DMS114 treated with DMSO at 0.1 percent for 48 hours (cell line): ENCODE measurements around the gene YJU2.
"Not testable (repeated sequence)": the region's sequence is repeated elsewhere in the genome, so short reads cannot be mapped to it uniquely, and the experiment has no call there.

Source experiments
- DNase-seq: peaks from one replicate; lab custom pipeline; 2025; ENCODE audit not compliant: unreplicated experiment; lab: John Stamatoyannopoulos, UW

The YJU2 gene

DNA sequence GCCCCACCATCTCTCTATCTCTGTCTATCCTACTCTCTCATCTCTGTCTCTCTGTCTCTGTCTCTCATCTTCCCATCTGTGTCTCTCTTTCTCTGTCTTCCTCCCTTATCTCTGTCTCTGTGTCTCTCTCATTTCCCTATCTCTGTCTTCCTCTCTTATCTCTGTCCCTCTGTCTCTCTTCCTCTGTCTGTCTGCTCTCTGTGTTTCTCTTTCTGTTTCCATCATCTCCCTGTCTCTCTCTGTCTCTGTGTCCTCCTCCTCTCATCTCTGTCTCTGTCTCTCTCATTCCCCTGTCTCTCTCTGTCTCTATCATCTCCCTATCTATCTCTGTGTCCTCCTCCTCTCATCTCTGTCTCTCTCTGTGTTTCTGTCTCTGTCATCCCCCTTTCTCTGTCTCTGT is 19.1 kb upstream of the YJU2 start:
- DNase-seq, result no peak

DNA sequence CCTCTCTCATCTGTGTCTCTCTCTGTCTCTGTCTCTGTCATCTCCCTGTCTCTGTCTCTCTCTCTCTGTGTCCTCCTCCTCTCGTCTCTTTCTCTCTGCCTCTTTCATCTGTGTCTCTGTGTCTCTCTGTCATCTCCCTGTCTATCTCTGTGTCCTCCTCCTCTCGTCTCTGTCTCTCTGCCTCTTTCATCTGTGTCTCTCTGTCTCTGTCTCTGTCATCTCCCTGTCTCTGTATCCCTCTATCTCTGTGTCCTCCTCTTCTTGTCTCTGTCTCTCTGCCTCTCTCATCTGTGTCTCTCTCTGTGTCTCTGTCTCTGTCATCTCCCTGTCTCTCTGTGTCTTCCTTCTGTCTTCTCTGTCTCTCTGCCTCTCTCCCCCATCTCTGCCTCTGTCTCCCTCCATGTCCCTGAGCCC is 18.1 kb upstream of the YJU2 start:
- DNase-seq, result no peak

DNA sequence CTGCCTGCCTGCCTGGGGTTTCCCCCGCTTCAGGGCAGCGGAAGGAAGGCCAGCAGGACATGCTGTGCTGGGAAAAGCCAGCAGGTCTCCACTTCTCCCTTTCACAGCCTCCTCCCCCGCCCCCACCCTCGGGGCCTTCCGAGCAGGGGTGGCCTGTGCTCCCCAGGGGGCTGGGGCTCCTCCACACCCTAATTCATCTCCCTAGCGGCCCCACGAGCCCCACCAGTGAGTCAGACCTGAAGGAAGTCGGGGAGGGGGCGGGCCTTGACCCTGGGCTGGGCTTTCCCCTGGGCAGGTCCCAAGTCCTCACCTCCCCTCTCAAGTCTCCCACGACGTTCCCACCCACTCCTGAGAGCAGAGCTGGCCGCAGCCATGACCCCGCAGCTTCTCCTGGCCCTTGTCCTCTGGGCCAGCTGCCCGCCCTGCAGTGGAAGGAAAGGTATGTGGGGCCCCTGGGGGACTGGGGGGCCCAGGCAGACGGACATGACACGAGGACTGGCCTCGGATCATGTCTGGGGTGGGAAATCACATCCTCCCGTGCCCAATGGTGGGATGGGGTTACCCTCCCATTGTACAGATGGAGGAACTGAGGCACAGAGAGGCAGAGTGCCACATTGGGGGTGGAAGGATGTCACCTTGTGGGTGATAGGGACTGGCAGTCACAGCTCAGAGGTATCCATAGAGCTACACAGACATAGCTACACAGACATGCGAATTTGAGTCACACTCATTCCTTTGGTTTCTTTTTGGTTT is 17.5 kb upstream of the YJU2 start, which contains the start of gene EBI3:
Gene EBI3, plus strand, starts transcription at position 345 of the 753 bp plus-strand sequence. Its CDS starts 28 bp downstream, at position 373.
- no peak for DNase-seq

DNA sequence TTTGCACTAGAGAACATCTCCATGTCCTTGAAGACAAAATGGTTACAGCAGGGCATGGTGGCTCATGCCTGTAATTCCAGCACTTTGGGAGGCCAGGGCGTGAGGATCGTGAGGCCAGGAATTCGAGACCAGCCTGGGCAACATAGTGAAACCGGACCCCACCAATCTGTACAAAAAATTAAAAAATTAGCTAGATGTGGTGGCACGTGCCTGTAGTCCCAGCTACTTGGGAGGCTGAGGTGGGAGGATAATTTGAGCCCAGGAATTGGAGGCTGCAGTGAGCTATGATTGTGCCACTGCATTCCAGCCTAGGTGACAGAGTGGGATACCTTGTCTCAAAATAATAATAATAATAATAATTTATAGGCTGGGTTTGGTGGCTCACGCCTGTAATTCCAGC is 16.6 kb upstream of the YJU2 start:
- DNase-seq, result not testable (repeated sequence)

DNA sequence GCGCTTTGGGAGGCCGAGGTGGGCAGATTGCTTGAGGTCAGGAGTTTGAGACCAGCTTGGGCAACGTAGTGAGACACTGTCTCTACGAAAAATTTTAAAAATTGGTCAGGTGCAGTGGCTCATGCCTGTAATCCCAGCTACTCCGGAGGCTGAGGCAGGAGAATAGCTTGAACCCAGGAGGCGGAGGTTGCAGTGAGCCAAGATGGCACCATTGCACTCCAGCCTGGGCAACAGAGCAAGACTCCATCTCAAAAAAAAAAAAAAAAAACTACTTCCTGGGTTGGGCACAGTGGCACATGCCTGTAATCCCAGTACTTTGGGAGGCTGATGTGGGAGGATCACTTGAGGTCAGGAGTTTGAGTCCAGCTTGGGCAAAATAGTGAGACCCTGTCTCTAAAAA is 15.4 kb upstream of the YJU2 start:
- DNase-seq, result not testable (repeated sequence)

DNA sequence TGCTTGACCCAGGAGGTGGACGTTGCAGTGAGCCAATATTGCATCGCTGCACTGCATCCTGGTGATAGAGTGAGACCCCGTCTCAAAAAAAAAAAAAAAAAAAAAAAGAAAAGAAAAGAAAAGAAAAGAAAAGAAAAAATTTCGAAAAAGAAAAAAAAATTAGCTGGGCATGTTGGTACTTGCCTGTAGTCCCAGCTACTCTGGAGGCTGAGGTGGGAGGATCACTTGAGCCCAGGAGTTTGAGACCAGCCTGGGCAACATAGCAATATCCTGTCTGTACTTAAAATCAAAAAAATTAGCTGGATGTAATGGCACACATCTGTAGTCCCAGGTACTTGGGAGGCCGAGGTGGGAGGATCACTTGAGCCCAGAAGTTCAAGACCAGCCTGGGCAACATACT is 14.7 kb upstream of the YJU2 start:
- DNase-seq, result not testable (repeated sequence)

DNA sequence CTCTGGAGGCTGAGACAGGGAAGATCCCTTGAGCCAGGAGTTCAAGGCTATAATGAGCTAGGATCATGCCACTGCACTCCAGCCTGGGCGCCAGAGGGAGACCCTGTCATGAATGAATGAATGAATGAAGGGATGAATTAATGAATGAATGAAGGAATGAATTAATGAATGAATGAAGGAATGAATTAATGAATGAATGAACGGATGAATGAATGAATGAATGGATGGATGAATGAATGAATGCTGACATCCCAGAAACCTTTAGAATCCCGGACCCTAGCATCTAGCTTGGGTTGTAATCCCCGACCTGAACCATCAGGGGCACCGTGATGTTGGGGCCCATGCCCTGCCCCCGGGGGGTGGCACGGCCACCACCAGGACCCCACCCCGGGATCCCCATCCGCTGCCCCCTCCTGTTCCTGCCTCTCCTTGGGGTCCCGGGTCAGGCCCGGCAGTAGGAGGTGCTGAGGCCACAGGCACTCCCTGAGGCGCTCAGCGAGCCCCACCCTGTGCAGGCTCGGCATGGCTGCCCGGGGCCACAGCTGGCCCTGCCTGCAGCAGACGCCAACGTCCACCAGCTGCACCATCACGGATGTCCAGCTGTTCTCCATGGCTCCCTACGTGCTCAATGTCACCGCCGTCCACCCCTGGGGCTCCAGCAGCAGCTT is 14.1 kb upstream of the YJU2 start:
- no peak for DNase-seq

DNA sequence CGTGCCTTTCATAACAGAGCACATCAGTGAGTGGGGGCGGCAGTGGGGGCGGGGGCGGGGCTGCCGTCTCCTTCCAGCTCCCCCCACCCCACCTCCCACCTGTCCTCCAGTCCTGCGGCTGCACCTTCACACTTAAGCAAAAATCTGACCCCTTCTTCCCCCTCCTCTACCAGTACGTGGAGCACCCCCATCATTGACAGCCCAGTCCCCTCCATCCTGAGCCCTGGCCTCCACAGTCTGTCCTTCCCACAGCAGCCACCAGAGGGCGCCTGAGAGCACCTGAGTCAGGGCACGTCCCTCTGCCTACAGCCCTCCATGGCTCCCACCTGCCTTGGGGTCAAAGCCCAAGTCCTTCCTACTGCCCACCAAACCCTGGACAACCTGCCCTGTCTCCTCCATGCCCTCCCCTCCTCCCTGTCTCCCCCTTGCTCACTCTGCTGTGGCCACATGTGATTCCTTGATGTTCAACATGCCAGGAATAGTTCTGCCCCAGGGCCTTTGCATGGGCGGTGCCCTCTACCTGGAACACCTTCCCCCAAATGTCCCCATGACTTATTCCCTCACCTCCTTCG is 13.5 kb upstream of the YJU2 start:
- no peak for DNase-seq

DNA sequence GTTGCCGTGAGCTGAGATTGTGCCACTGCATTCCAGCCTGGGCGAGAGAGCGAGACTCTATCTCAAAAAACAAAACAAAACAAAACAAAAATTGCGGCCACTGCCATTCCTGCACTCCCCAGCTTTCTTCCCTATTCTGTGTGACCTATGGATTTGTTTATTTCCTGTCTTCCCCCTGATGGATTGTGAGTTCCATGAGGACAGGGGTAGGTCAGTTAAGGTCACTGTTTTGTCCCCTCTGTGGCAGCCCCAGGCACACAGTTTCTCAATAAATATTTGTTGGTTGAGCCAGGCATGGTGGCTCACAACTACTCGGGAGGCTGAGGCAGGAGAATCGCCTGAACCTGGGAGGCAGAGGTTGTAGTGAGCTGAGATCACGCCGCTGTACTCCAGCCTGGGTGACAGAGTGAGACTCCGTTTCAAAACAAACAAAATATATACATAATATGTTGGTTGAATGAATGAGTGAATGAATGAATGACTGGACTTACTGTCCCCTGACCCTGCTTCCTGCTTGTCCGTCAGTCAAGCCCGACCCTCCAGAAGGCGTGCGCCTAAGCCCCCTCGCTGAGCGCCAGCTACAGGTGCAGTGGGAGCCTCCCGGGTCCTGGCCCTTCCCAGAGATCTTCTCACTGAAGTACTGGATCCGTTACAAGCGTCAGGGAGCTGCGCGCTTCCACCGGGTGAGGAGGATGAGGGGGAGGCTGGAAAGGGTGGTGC is 12.6 kb upstream of the YJU2 start:
- DNase-seq, result no peak

DNA sequence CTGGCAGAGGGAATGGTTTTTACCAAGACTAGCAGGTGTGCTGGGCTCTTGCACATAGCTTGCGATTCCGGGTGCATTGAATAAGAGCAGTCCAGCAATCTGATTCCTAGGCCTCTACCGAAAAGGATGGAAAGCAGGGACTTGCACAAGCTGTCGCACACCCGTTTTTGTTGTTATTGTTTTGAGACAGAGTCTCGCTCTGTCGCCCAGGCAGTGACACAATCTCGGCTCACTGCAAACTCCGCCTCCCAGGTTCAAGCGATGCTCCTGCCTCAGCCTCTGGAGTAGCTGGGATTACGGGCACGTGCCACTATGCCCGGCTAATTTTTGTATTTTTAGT is 12.0 kb upstream of the YJU2 start:
- DNase-seq, result no peak

DNA sequence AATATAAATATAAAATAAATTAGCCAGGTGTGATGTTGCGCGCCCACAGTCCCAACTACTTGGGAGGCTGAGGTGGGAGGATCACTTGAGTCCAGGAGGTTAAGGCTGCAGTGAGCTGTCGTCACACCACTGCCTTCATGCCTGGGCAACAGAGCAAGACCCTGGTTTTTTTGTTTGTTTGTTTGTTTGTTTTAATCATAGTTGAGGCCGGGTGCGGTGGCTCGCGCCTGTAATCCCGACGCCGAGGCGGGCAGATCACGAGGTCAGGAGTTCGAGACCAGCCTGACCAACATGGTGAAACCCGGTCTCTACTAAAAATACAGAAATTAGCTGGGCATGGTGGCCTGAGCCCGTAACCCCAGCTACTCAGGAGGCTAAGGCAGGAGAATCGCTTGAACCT is 9.4 kb upstream of the YJU2 start:
- DNase-seq, result not testable (repeated sequence)

DNA sequence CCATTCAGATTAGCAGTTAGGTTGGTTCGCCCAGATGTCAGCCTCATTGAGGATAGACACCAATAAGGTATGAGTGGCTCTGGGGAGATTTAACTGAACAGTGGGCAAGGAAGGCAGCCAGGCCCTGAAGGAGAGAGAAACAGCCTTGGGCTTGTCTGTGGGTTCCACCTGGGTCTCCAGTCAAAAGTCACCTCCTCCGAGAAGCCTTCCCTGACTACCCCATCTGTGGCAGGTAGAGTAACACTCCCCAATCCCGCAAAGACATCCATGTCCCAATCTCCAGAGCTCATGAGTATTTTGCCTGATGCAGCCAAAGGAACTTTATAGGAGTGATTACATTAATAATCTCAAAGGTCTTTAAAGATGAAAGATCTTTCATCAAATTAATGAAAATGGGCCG is 8.0 kb upstream of the YJU2 start:
- DNase-seq, result no peak

DNA sequence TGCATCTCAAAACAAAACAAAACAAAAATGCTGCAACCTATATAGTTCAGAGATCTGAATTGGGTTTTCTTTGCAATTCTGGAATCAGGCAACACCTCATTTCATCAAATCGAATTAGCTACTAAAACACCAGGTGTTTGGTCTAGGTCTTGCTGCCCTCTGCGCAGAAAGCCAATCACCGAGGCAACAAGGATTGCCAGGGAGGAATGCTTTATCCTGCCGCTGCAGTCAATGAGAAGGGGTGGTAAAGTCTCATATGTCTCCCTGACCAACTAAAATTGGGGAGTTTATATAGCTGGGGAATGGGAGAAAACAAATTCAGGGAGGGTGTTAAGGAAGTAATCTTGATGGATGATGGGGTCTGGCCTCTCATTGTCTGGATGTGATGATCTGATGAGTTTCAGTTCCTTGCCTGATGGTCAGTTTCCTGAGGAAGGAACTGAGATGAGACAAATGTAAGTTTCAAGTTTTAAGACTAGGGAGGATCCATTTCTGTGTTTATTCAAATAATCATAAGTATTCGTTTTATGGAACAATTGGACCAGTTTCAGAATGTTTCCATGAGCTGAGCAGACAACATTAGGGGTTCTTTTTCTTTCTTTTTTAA is 5.0 kb upstream of the YJU2 start:
- no peak for DNase-seq

DNA sequence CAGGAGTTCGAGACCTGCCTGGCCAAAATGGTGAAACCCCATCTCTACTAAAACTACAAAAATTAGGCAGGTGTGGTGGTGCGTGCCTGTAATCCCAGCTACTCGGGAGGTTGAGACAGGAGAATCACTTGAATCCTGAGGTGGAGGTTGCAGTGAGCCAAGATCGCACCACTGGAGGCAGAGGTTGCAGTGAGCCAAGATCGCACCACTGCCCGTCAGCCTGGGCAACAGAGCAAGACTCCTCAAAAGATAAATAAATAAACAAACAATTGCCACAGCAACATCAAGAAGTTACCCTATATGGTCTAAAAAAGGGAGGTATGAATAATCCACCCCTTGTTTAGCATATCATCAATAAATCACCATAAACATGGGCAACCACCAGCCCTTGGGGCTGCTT is 942 bp upstream of the YJU2 start:
- DNase-seq, result not testable (repeated sequence)

DNA sequence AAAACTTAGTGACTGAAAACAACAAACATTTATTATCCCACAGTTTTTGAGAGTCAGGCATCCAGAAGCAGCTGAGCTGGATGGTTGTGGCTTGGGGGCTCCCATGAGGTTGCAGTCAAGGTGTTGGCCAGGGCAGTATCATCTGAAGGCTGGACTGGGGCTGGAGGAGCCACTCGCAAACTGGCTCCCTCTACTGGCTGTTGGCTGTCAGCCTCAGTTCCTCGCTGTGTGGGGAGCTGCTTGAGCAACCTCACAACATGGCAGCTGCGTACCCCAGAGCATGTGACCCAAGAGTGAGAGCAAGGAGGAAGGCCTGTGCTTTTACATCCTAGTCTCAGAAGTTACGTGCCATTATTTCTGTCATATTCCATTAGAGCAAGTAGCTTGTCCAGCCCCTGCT is 9.7 kb downstream of the YJU2 start:
- no peak for DNase-seq

DNA sequence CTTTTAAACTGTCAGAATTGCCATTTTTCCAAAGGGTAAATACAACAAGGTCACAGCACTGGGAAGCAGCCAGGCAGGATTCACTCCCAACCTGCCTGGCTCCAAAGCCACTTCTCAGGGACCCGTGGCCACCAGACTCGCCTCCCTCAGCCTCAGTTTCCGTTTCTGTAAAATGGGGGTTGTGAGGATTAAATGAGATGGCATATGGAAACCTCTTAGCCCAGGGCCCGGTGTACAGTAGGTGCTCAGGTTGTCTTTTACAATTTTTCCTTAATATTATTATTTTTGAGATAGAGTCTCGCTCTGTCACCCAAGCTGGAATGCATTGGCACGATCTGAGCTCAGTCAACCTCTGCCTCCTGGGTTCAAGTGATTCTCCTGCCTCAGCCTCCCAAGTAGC is 10.1 kb downstream of the YJU2 start:
- DNase-seq, result no peak

DNA sequence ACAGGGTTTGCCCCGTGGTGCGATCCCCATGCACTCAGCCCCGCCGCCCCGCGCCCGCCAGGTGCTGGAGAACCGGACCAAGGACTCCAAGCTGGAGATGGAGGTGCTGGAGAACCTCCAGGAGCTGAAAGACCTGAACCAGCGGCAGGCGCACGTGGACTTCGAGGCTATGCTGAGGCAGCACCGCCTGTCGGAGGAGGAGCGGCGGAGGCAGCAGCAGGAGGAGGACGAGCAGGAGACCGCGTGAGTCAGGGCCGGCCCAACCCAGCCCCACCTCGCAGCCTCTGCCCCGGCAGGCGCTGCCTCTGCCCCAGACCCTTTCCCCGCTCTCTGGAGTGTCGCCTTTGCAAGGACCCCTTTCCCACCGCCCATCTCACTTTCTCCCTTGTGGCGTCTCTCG is 11.3 kb downstream of the YJU2 start:
- DNase-seq, result no peak

DNA sequence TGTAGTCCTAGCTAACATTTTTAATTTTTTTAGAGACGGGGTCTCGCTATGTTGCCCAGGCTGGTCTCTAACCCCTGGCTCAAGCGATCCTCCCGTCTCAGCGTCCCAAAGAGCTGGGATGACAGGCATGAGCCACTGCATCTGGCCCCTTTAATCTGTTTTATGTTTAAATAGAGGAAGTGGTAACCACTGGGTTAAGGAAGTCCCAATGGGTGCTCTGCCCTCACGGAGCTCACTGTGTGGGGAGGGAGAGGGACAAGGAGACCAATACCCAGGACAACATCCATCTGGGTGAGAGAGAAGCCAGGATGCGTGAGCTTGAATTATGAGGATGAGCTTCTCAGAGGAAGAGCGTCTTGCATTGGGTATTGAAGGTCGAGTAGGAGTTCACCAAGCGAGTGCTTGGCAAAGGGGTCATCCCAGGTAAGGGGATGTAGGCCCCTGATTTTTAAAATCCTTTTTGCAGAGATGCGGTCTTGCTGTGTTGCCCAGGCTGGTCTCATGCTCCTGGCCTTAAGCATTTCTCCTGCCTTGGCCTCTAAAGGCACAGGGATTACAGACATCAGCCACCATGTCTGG is 13.8 kb downstream of the YJU2 start:
- DNase-seq, result no peak

DNA sequence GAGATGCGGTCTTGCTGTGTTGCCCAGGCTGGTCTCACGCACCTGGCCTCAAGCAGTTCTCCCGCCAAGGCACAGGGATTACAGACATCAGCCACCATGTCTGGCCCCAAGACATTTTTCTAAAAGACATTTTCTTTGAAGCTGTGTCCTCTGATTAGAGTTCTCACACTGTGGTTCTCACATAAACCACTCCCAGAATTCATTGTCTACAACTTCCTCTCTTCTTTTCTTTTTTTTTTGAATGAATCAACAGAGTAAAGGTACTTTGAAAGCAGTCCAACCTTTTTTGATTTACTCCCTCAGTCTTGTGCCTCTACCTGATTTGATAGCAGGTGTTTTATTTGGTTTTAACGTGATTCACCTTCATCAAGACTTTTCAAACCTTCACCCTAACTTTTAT is 17.9 kb downstream of the YJU2 start:
- DNase-seq, result no peak

DNA sequence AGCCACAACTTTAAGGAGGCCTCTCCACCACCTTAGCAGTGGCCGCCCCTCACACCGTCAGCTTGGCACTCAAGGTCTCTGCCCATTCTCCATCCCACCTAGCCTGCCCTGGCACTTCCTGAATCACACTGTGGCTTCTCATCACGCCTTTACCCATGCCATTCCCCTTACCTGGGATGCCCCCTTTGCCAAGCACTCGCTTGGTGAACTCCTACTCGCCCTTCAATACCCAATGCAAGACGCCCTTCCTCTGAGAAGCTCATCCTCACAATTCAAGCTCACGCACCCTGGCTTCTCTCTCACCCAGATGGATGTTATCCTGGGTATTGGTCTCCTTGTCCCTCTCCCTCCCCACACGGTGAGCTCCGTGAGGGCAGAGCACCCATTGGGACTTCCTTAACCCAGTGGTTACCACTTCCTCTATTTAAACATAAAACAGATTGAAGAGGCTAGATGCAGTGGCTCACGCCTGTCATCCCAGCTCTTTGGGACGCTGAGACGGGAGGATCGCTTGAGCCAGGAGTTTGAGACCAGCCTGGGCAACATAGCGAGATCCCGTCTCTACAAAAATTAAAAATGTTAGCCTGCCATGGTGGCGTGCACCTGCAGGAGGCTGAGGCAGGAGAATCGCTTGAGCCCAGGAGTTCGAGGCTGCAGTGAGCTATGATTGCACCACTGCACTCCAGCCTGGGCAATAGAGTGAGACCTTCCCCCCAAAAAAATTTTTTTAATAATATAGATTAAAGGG is 19.5 kb downstream of the YJU2 start:
- no peak for DNase-seq
